C4-2B (cell line): ENCODE data around the gene NR4A1.

ENCODE experiments used
- ZFX ChIP-seq: fragments of 450-650 bp; IDR thresholded peaks from 2 replicates; pipeline ENCODE4 v1.6.1; 2017
- TF ChIP-seq, protein P1 (sequence below): fragments of 450-650 bp; conservative IDR thresholded peaks from 2 replicates; pipeline ENCODE4 v1.5.1; 2017; ENCODE audit warnings: mild to moderate bottlenecking

DNA sequence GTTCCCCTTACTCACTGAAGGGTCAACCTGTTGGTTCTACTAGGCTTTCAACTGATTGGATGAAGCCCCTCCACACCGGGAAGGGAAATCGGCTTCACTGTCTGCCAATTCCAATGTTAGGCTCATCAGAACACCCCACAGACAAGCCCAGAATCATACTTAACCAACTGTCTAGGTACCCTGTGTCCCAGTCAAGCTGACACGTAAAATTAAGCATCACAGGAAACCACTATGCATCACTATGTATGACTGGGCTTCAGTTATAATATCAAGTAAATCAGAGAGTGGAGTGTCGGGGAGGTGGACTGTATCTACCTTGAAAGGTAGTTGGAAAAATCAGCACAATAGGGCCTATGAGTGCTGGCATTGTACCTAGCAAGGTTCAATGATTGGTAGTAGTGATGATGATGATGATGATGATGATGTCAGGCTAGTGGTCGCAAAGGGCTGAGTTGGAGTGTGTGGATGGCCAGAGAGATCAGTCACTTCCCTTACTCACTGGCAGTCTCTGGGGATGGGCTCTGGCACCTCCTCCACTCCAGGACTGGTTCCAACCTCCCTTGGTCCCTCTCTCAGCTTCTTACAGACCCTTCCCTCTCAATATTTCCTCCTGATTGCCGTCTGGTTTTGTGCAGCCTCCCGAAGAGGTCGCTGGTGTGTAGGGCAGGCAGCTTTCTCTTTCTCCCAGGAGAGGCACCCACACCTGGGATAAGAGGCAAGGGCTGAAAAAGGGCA, 15.3 kb downstream of the NR4A1 start:
- TF ChIP-seq, protein P1, sequence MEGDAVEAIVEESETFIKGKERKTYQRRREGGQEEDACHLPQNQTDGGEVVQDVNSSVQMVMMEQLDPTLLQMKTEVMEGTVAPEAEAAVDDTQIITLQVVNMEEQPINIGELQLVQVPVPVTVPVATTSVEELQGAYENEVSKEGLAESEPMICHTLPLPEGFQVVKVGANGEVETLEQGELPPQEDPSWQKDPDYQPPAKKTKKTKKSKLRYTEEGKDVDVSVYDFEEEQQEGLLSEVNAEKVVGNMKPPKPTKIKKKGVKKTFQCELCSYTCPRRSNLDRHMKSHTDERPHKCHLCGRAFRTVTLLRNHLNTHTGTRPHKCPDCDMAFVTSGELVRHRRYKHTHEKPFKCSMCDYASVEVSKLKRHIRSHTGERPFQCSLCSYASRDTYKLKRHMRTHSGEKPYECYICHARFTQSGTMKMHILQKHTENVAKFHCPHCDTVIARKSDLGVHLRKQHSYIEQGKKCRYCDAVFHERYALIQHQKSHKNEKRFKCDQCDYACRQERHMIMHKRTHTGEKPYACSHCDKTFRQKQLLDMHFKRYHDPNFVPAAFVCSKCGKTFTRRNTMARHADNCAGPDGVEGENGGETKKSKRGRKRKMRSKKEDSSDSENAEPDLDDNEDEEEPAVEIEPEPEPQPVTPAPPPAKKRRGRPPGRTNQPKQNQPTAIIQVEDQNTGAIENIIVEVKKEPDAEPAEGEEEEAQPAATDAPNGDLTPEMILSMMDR: no peak
- TF ChIP-seq ZFX: no peak
